Progenitor cell of endocrine pancreas (in vitro differentiated cells): ENCODE measurements around the gene PTPN4. TPM values are rescaled to one million over a fixed set of nuclear protein-coding genes. Genes with fewer than 3 reads are reported as not detected.

ENCODE experiments used
- DNase-seq: peaks from one replicate; pipeline ENCODE4 v3.0.0; 2021; ENCODE audit warnings: low spot score; ENCODE audit not compliant: unreplicated experiment
- H3K27ac Mint-ChIP-seq: 2 replicates; pipeline ENCODE4 v1.8.0; 2021; ENCODE audit warnings: mild to moderate bottlenecking, moderate library complexity, mixed read lengths
- H3K27me3 Mint-ChIP-seq: 2 replicates; pipeline ENCODE4 v1.8.0; 2021; ENCODE audit warnings: mixed read lengths
- H3K36me3 Mint-ChIP-seq: 2 replicates; pipeline ENCODE4 v1.8.0; 2022; ENCODE audit warnings: mixed read lengths; ENCODE audit not compliant: insufficient read depth
- H3K4me1 Mint-ChIP-seq: 2 replicates; pipeline ENCODE4 v1.8.0; 2021; ENCODE audit warnings: low read depth, mixed read lengths
- H3K4me3 Mint-ChIP-seq: 2 replicates; pipeline ENCODE4 v1.8.0; 2021; ENCODE audit warnings: low read depth, mild to moderate bottlenecking, moderate library complexity, mixed read lengths
- H3K9me3 Mint-ChIP-seq: 2 replicates; pipeline ENCODE4 v1.8.0; 2021; ENCODE audit warnings: low read depth, mixed read lengths
- CTCF ChIP-seq: fragments of 200-600 bp; sonication (generic); IDR thresholded peaks from one replicate; pipeline ENCODE4 v1.5.0; 2021; ENCODE audit warnings: antibody characterized with exemption, mild to moderate bottlenecking; ENCODE audit not compliant: unreplicated experiment
- total RNA-seq: library from RNA; stranded (reverse); gene quantifications from 2 replicates; pipeline ENCODE4 v1.2.1, GENCODE V29; 2021

Gene PTPN4
- total RNA-seq, 1 donor from 2014 or later = 59.1 TPM

GRCh38 chr2:119879502-119879901, 119.8 kb downstream of the PTPN4 start:
- Mint-ChIP-seq H3K27ac (no peak overlapping the region), H3K4me3 (no peak overlapping the region)

GRCh38 chr2:119888680-119889079, 129.0 kb downstream of the PTPN4 start:
- H3K4me3 Mint-ChIP-seq = no peak overlapping the region

More at GRCh38 chr2:119879502-119879901, 119.8 kb downstream of the PTPN4 start:
- H3K27me3 Mint-ChIP-seq = no peaks in the 10 kb centered on the region
- H3K36me3 Mint-ChIP-seq = peaks cover 2% of the 10 kb centered on the region
- H3K4me1 Mint-ChIP-seq = peaks cover 9% of the 10 kb centered on the region
- TF ChIP-seq CTCF = no peak
- no peak for DNase-seq
- H3K9me3 Mint-ChIP-seq = no peaks in the 10 kb centered on the region

GRCh38 chr2:119897736-119898395, 138.1 kb downstream of the PTPN4 start:
- DNase-seq = no peak
- no peak for TF ChIP-seq CTCF
- Mint-ChIP-seq H3K4me3 (no peak overlapping the region), H3K27me3 (no peaks in the 10 kb centered on the region), H3K27ac (no peak overlapping the region), H3K9me3 (peaks cover 3% of the 10 kb centered on the region), H3K4me1 (no peaks in the 10 kb centered on the region), H3K36me3 (peaks cover 20% of the 10 kb centered on the region)

More at GRCh38 chr2:119888680-119889079, 129.0 kb downstream of the PTPN4 start:
- H3K4me1 Mint-ChIP-seq = peaks cover 3% of the 10 kb centered on the region
- peaks cover 22% of the 10 kb centered on the region for H3K9me3 Mint-ChIP-seq
- no peak for TF ChIP-seq CTCF
- no peak overlapping the region for H3K27ac Mint-ChIP-seq
- no peak for DNase-seq
- H3K27me3 Mint-ChIP-seq = no peaks in the 10 kb centered on the region
- H3K36me3 Mint-ChIP-seq = peaks cover 39% of the 10 kb centered on the region

- H3K4me1 Mint-ChIP-seq = no peaks in the 10 kb centered on the region
- peaks cover 38% of the 10 kb centered on the region for H3K36me3 Mint-ChIP-seq
- no peaks in the 10 kb centered on the region for H3K27me3 Mint-ChIP-seq
- H3K4me3 Mint-ChIP-seq = no peak overlapping the region
- DNase-seq = no peak
- peaks cover 7% of the 10 kb centered on the region for H3K9me3 Mint-ChIP-seq
- TF ChIP-seq CTCF = no peak
- no peak overlapping the region for H3K27ac Mint-ChIP-seq
These were observed 141.3 kb downstream of the PTPN4 start for GRCh38 chr2:119901013-119901412.

- DNase-seq = no peak
- H3K36me3 Mint-ChIP-seq = peaks cover 46% of the 10 kb centered on the region
These were observed 150.8 kb downstream of the PTPN4 start for GRCh38 chr2:119910566-119910965.

More at GRCh38 chr2:119910566-119910965, 150.8 kb downstream of the PTPN4 start:
- Mint-ChIP-seq H3K4me3 (no peak overlapping the region), H3K27me3 (no peaks in the 10 kb centered on the region), H3K9me3 (peaks cover 11% of the 10 kb centered on the region), H3K27ac (no peak overlapping the region), H3K4me1 (peaks cover 1% of the 10 kb centered on the region)
- no peak for TF ChIP-seq CTCF
